HepG2 (cell line): ENCODE results near the gene DYNC1LI1. TPM values are rescaled to one million over a fixed set of nuclear protein-coding genes. Genes with fewer than 3 reads are reported as not detected.

Source experiments
- HDAC2 ChIP-seq: sonication (generic); formaldehyde crosslinking; IDR thresholded peaks from 2 replicates; pipeline ENCODE4 v1.4.0; 2020; ENCODE audit warnings: missing genetic modification reagents
- HIVEP1 ChIP-seq: sonication (generic); formaldehyde crosslinking; IDR thresholded peaks from 2 replicates; pipeline ENCODE4 v1.4.0; 2020; ENCODE audit warnings: mild to moderate bottlenecking, missing genetic modification reagents
- MIXL1 ChIP-seq: IDR thresholded peaks from 2 replicates; pipeline ENCODE4 v1.6.1; 2016
- NBN ChIP-seq: fragments of 450-650 bp; conservative IDR thresholded peaks from 2 replicates; pipeline ENCODE4 v1.6.1; 2017
- NKX3-1 ChIP-seq: sonication (generic); formaldehyde crosslinking; IDR thresholded peaks from 2 replicates; pipeline ENCODE4 v1.5.0; 2020; ENCODE audit warnings: missing genetic modification reagents
- TGIF2 ChIP-seq: IDR thresholded peaks from 2 replicates; pipeline ENCODE4 v1.6.1; 2016; ENCODE audit warnings: control low read depth, missing compliant biosample characterization
- ZBTB38 ChIP-seq: sonication (generic); formaldehyde crosslinking; IDR thresholded peaks from 2 replicates; pipeline ENCODE4 v1.5.1; 2020; ENCODE audit warnings: mild to moderate bottlenecking, missing genetic modification reagents
- polyA plus RNA-seq, 8 experiments: library from polyadenylated mRNA; depleted of rRNA in 3 of 8; stranded (reverse) in 7 of 8; unstranded in 1 of 8; fragments of >200 nt; fragmentation: Illumina TruSeq in 4 of 8; extraction: Trizol in 4 of 8; gene quantifications; 2 replicates each; pipeline versions ENCODE4 v1.2.1 to v1.2.3, GENCODE V29; 2011 to 2016; ENCODE audit warnings: low read depth in 4 of 8, missing spikeins in 1 of 8, mixed read lengths in 1 of 8; ENCODE audit not compliant: insufficient read depth in 1 of 8
- total RNA-seq, 5 experiments: library from RNA; depleted of rRNA; stranded (reverse); fragments of >200 nt; fragmentation: Illumina TruSeq; extraction: Trizol; gene quantifications; 2 replicates each; pipeline ENCODE4 v1.2.3, GENCODE V29; 2016; ENCODE audit warnings: low read depth in 1 of 5
- TF ChIP-seq, protein P1 (sequence below), 2 experiments: IDR thresholded peaks; 2 replicates each; pipeline ENCODE4 v1.6.1; 2011 to 2012; ENCODE audit warnings: low read length in 2 of 2, borderline replicate concordance in 1 of 2, low read depth in 1 of 2, mild to moderate bottlenecking in 1 of 2, moderate library complexity in 1 of 2
- TF ChIP-seq, protein P2 (sequence below): sonication (generic); formaldehyde crosslinking; IDR thresholded peaks from 2 replicates; pipeline ENCODE4 v1.9.0; 2022; ENCODE audit warnings: low read depth, missing genetic modification reagents
- TF ChIP-seq, protein P3 (sequence below): sonication (generic); formaldehyde crosslinking; IDR thresholded peaks from 2 replicates; pipeline ENCODE4 v1.9.0; 2021; ENCODE audit warnings: missing genetic modification reagents, borderline replicate concordance
- TF ChIP-seq, protein P4 (sequence below): sonication (generic); formaldehyde crosslinking; IDR thresholded peaks from 2 replicates; pipeline ENCODE4 v1.5.0; 2020; ENCODE audit warnings: mild to moderate bottlenecking, missing genetic modification reagents, moderate library complexity
- TF ChIP-seq, protein P5 (sequence below): sonication (generic); formaldehyde crosslinking; IDR thresholded peaks from 2 replicates; pipeline ENCODE4; 2020; ENCODE audit warnings: missing genetic modification reagents, mild to moderate bottlenecking, borderline replicate concordance

The DYNC1LI1 gene
- total and polyA plus RNA-seq, 2 of the 13 experiments (the other 11 are each of a cell fraction or from before 2014, with no cell fraction given), result 13.4 to 37.1 TPM

DNA sequence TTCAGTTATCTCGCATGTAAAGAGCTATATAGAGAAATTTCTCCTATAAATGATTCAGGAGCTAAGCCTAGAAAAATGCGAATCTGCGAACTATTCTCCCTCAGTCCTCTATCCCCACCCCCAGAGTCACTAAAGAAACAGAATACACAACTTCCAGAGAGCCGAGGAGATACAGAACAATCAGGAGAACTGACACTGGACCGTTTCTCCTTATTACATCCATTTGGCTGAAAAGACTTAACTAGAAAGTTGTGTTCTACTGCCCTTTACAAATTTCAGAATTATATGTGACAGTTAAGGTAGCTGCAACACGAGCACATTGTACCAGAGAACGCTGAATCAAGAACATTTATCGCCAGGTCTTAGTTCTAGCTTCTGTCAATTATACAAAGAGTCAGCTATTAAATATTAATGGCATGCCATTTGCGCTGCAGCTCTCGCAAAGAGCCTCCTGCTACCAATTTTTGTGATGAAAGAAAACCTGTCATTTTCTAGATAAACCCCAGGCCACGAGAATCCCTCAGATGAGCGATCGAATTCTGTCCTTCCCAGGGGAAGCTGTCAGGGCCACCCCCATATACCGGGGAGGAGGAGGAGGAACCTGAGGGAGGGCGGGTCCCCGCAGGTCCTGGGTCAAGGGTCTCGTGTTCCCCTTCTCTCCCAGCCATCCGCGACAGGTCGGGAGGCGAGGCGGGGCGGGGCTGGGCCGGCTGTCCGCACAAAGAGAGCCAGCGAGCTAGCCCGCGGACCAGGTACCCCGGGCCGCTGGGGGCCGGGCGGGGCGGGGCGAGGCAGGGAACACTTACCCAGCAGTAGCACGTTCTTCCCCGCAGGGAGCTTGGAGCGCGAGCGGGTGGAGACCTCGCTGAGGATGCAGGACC is 878 bp downstream of the DYNC1LI1 start (continued):
- TF ChIP-seq, protein P1, sequence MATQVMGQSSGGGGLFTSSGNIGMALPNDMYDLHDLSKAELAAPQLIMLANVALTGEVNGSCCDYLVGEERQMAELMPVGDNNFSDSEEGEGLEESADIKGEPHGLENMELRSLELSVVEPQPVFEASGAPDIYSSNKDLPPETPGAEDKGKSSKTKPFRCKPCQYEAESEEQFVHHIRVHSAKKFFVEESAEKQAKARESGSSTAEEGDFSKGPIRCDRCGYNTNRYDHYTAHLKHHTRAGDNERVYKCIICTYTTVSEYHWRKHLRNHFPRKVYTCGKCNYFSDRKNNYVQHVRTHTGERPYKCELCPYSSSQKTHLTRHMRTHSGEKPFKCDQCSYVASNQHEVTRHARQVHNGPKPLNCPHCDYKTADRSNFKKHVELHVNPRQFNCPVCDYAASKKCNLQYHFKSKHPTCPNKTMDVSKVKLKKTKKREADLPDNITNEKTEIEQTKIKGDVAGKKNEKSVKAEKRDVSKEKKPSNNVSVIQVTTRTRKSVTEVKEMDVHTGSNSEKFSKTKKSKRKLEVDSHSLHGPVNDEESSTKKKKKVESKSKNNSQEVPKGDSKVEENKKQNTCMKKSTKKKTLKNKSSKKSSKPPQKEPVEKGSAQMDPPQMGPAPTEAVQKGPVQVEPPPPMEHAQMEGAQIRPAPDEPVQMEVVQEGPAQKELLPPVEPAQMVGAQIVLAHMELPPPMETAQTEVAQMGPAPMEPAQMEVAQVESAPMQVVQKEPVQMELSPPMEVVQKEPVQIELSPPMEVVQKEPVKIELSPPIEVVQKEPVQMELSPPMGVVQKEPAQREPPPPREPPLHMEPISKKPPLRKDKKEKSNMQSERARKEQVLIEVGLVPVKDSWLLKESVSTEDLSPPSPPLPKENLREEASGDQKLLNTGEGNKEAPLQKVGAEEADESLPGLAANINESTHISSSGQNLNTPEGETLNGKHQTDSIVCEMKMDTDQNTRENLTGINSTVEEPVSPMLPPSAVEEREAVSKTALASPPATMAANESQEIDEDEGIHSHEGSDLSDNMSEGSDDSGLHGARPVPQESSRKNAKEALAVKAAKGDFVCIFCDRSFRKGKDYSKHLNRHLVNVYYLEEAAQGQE (IDR thresholded peaks at IDR 0.05; ENCODE audit: borderline replicate concordance in 1 of 2, low read depth in 1 of 2, low read length in 2 of 2), result no peak
- TF ChIP-seq, protein P2, sequence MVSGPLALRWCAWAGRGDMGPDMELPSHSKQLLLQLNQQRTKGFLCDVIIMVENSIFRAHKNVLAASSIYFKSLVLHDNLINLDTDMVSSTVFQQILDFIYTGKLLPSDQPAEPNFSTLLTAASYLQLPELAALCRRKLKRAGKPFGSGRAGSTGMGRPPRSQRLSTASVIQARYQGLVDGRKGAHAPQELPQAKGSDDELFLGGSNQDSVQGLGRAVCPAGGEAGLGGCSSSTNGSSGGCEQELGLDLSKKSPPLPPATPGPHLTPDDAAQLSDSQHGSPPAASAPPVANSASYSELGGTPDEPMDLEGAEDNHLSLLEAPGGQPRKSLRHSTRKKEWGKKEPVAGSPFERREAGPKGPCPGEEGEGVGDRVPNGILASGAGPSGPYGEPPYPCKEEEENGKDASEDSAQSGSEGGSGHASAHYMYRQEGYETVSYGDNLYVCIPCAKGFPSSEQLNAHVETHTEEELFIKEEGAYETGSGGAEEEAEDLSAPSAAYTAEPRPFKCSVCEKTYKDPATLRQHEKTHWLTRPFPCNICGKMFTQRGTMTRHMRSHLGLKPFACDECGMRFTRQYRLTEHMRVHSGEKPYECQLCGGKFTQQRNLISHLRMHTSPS (CRISPR knock-in tag), result no peak
- no peak for TF ChIP-seq HIVEP1 (CRISPR knock-in tag)
- TF ChIP-seq NBN, result no peak
- 0 out of 2 replicates have a peak, but pooled peaks have one; percentile 15 for TF ChIP-seq ZBTB38
- TF ChIP-seq, protein P3, sequence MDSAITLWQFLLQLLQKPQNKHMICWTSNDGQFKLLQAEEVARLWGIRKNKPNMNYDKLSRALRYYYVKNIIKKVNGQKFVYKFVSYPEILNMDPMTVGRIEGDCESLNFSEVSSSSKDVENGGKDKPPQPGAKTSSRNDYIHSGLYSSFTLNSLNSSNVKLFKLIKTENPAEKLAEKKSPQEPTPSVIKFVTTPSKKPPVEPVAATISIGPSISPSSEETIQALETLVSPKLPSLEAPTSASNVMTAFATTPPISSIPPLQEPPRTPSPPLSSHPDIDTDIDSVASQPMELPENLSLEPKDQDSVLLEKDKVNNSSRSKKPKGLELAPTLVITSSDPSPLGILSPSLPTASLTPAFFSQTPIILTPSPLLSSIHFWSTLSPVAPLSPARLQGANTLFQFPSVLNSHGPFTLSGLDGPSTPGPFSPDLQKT, result no peak
- TF ChIP-seq TGIF2, result 0 out of 2 replicates have a peak, but pooled peaks have one; percentile 20
- no peak for TF ChIP-seq NKX3-1 (CRISPR knock-in tag)
- no peak for TF ChIP-seq MIXL1 (CRISPR knock-in tag)
- TF ChIP-seq, protein P4, sequence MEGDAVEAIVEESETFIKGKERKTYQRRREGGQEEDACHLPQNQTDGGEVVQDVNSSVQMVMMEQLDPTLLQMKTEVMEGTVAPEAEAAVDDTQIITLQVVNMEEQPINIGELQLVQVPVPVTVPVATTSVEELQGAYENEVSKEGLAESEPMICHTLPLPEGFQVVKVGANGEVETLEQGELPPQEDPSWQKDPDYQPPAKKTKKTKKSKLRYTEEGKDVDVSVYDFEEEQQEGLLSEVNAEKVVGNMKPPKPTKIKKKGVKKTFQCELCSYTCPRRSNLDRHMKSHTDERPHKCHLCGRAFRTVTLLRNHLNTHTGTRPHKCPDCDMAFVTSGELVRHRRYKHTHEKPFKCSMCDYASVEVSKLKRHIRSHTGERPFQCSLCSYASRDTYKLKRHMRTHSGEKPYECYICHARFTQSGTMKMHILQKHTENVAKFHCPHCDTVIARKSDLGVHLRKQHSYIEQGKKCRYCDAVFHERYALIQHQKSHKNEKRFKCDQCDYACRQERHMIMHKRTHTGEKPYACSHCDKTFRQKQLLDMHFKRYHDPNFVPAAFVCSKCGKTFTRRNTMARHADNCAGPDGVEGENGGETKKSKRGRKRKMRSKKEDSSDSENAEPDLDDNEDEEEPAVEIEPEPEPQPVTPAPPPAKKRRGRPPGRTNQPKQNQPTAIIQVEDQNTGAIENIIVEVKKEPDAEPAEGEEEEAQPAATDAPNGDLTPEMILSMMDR, result no peak
- TF ChIP-seq, protein P5, sequence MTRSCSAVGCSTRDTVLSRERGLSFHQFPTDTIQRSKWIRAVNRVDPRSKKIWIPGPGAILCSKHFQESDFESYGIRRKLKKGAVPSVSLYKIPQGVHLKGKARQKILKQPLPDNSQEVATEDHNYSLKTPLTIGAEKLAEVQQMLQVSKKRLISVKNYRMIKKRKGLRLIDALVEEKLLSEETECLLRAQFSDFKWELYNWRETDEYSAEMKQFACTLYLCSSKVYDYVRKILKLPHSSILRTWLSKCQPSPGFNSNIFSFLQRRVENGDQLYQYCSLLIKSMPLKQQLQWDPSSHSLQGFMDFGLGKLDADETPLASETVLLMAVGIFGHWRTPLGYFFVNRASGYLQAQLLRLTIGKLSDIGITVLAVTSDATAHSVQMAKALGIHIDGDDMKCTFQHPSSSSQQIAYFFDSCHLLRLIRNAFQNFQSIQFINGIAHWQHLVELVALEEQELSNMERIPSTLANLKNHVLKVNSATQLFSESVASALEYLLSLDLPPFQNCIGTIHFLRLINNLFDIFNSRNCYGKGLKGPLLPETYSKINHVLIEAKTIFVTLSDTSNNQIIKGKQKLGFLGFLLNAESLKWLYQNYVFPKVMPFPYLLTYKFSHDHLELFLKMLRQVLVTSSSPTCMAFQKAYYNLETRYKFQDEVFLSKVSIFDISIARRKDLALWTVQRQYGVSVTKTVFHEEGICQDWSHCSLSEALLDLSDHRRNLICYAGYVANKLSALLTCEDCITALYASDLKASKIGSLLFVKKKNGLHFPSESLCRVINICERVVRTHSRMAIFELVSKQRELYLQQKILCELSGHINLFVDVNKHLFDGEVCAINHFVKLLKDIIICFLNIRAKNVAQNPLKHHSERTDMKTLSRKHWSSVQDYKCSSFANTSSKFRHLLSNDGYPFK (CRISPR knock-in tag), result no peak
- TF ChIP-seq HDAC2, result 0 out of 2 replicates have a peak, but pooled peaks have one; percentile 22
